ENCODE results near the gene CXorf49.
"Not testable (repeated sequence)": the region's sequence is repeated elsewhere in the genome, so short reads cannot be mapped to it uniquely, and the experiment has no call there.

Gene CXorf49

DNA sequence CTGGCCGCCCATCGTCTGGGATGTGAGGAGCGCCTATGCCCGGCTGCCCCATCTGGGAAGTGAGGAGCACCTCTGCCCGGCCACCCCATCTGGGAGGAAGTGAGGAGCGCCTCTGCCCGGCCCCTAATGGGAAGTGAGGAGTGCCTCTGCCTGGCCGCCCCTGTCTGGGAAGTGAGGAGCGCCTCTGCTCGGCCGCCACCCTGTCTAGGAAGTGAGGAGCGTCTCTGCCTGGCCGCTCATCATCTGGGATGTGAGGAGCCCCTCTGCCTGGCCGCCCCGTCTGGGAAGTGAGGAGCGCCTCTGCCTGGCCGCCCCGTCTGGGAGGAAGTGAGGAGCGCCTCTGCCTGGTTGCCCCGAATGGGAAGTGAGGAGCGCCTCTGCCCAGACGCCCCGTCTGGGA, 42.4 kb downstream of the CXorf49 start:
- not testable (repeated sequence) for DNase-seq (ENCODE audit: low read depth in 2 of 3, low spot score in 1 of 3)

GRCh38 chrX:71671938-71672337, 46.1 kb downstream of the CXorf49 start:
- no peak for DNase-seq (ENCODE audit: low read depth in 2 of 3, low spot score in 1 of 3)

GRCh38 chrX:71671043-71671780, 46.9 kb downstream of the CXorf49 start:
- DNase-seq (ENCODE audit: low read depth in 2 of 3, low spot score in 1 of 3), result peak; percentile 45 to 62 (median 58)

DNA sequence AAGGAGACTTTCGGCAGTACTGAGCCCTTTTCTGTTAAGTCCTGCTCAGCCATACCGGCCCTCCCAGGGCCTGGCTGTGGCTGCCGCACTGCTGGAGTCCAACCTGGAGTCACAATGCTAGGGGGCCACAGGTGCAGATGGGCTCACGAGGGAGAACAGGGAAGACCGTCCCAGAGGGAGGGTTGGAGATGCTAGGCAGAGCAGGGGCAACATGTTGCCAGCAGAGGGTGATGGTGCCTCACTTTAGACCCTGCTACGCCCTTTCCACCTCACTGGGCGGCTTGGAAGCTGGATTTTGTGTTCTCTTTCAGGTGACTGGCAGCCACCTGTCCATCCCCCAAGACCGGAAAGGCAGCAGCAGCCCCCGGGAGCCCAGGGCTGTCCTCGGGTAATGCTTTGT, 48.1 kb downstream of the CXorf49 start:
- DNase-seq (ENCODE audit: low read depth in 2 of 3, low spot score in 1 of 3), result not testable (repeated sequence)

GRCh38 chrX:71669492-71669891, 48.6 kb downstream of the CXorf49 start:
- no peak for DNase-seq (ENCODE audit: low read depth in 2 of 3, low spot score in 1 of 3)

- DNase-seq (ENCODE audit: low read depth in 2 of 3, low spot score in 1 of 3), result no peak
These were observed 49.9 kb downstream of the CXorf49 start for GRCh38 chrX:71668248-71668595.

- DNase-seq (ENCODE audit: low read depth in 2 of 3, low spot score in 1 of 3), result no peak
These were observed 50.5 kb downstream of the CXorf49 start, which contains the start of gene LOC101059915 for GRCh38 chrX:71667328-71668247. Gene LOC101059915 (plus strand): TSS chrX:71667546.

- no peak for DNase-seq (ENCODE audit: low read depth in 2 of 3, low spot score in 1 of 3)
These were observed 51.6 kb downstream of the CXorf49 start for GRCh38 chrX:71666240-71667223.

DNA sequence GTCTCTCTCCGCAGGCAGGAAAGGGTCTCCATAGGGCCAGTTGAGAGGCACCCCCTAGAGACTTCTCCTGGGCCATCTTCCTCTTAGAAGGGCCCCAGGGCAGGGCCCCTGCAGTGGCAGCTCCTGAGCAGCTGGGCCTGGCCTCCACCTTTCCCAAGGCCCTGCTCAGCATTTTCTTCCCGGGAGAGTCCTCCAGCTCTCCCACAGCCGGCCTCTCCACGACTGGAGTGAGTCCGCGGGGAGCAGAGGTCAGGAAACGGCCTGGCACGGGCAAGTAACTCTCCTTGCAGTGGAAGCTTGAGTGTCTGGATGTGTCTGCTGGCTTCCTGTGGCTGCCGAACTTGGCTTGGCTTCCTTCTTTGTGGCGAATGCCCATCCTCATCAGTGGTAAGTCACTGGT, 52.3 kb downstream of the CXorf49 start:
- DNase-seq (ENCODE audit: low read depth in 2 of 3, low spot score in 1 of 3), result no peak

- no peak for DNase-seq (ENCODE audit: low read depth in 2 of 3, low spot score in 1 of 3)
These were observed 53.1 kb downstream of the CXorf49 start for GRCh38 chrX:71664889-71665491.

Data from stimulated activated CD4-positive, alpha-beta T cell treated with anti-CD3 and anti-CD28 coated beads, Interleukin-12 subunit alpha, Interleukin-12 subunit beta, amount 100 ng/mL, for 48 hours (primary cell).